T-helper 17 cell (primary cell): ENCODE measurements around the gene ITPR1. TPM values are rescaled to one million over a fixed set of nuclear protein-coding genes. Genes with fewer than 3 reads are reported as not detected.
A peak's percentile ranks its signal among the peaks of the same experiment; 100 is the strongest.
"Not testable (repeated sequence)": the region's sequence is repeated elsewhere in the genome, so short reads cannot be mapped to it uniquely, and the experiment has no call there.

Source experiments
- ATAC-seq: fragments of 150-1000 bp; cut with Tn5 transposase; 2 replicates; pipeline ENCODE4 v1.10.0; 2021; ENCODE audit warnings: mild to moderate bottlenecking, moderate library complexity
- DNase-seq, 3 donors: peaks; one replicate each; pipeline versions ENCODE4 v3.0.0 to v3.0.0-alpha.2; 2020 to 2021
- H3K9me3 ChIP-seq: one replicate; pipeline ENCODE4 v1.7.0; 2013; ENCODE audit warnings: low read length, mild to moderate bottlenecking; ENCODE audit not compliant: control insufficient read depth, poor library complexity, severe bottlenecking
- H3K27ac Mint-ChIP-seq: one replicate; pipeline ENCODE4 v1.8.0; 2022; ENCODE audit warnings: mild to moderate bottlenecking, moderate library complexity, mixed read lengths
- H3K27me3 Mint-ChIP-seq: one replicate; pipeline ENCODE4 v1.8.0; 2022; ENCODE audit warnings: mixed read lengths
- H3K36me3 Mint-ChIP-seq: one replicate; pipeline ENCODE4 v1.8.0; 2022; ENCODE audit warnings: low read depth, mixed read lengths
- H3K4me1 Mint-ChIP-seq: one replicate; pipeline ENCODE4 v1.8.0; 2022; ENCODE audit warnings: mild to moderate bottlenecking, mixed read lengths
- H3K4me3 Mint-ChIP-seq: one replicate; pipeline ENCODE4 v1.8.0; 2022; ENCODE audit warnings: mild to moderate bottlenecking, moderate library complexity, mixed read lengths
- total RNA-seq, 4 donors: library from RNA in 2 of 4; stranded (reverse) in 2 of 4; gene quantifications; one replicate each; pipeline ENCODE4 v1.2.3 and lab custom pipeline; 2022 to 2026

ITPR1 gene
- total RNA-seq, 2 donors from 2014 or later: 92.0 to 102 TPM

DNA sequence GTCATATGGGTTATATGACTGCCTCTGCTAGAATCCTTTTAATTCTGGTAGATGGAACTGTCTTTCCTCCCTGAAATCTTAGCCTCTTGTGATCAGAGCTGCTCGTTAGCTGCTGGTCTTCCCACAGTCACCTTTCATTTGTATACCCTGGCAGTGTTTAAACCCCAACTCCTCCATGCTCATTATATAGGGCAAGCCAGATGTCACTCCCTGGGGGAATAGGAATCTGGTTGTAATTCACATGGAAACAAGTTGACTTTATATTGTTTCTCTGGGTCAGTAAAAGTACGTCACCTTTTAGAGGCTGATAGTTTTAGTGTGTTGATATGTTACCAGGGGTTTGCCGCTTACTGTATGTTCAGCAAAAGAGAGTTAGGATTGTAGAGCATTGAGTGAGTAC, 103.5 kb downstream of the ITPR1 start:
- ATAC-seq: no peak
- H3K4me3 Mint-ChIP-seq: no peak overlapping the region
- no peaks in the 10 kb centered on the region for H3K27me3 Mint-ChIP-seq
- peaks cover 2% of the 10 kb centered on the region for H3K9me3 ChIP-seq
- peak overlapping the region; percentile 21 for H3K27ac Mint-ChIP-seq
- peaks cover 2% of the 10 kb centered on the region for H3K36me3 Mint-ChIP-seq
- peaks cover 43% of the 10 kb centered on the region for H3K4me1 Mint-ChIP-seq
- DNase-seq: no peak

- ATAC-seq (no peak), DNase-seq (no peak)
- Mint-ChIP-seq H3K27ac (peak overlapping the region; percentile 21), H3K36me3 (peaks cover 2% of the 10 kb centered on the region), H3K4me3 (no peak overlapping the region), H3K27me3 (no peaks in the 10 kb centered on the region), H3K4me1 (peaks cover 42% of the 10 kb centered on the region)
- peaks cover 2% of the 10 kb centered on the region for H3K9me3 ChIP-seq
These were observed 104.2 kb downstream of the ITPR1 start for GRCh38 chr3:4597208-4597985.

DNA sequence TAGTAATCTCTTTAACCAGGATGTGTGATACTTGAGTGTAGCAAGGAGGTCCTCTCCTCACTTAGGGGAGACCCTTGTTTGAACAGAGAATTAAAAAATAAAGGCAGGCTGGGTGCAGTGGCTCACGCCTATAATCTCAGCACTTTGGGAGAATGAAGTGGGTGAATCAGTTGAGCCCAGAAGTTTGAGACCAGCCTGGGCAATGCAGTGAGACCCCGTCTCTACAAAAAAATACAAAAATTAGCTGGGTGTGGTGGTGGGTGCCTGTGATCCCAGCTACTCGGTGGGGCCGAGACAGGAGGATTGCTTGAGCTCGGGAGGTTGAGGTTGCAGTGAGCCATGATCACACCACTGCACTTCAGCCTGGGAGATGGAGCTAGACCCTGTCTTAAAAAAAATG, 105.1 kb downstream of the ITPR1 start:
- H3K27me3 Mint-ChIP-seq, H3K36me3 Mint-ChIP-seq, DNase-seq, H3K9me3 ChIP-seq, ATAC-seq, H3K4me3 Mint-ChIP-seq: not testable (repeated sequence)
- Mint-ChIP-seq H3K4me1 (peaks cover 45% of the 10 kb centered on the region), H3K27ac (peak overlapping the region; percentile 81)

- DNase-seq (no peak), ATAC-seq (no peak)
- Mint-ChIP-seq H3K36me3 (peaks cover 1% of the 10 kb centered on the region), H3K4me1 (peaks cover 43% of the 10 kb centered on the region), H3K27me3 (no peaks in the 10 kb centered on the region), H3K27ac (no peak overlapping the region), H3K4me3 (no peak overlapping the region)
- H3K9me3 ChIP-seq: peaks cover 2% of the 10 kb centered on the region
These were observed 106.5 kb downstream of the ITPR1 start for GRCh38 chr3:4599612-4600011.

DNA sequence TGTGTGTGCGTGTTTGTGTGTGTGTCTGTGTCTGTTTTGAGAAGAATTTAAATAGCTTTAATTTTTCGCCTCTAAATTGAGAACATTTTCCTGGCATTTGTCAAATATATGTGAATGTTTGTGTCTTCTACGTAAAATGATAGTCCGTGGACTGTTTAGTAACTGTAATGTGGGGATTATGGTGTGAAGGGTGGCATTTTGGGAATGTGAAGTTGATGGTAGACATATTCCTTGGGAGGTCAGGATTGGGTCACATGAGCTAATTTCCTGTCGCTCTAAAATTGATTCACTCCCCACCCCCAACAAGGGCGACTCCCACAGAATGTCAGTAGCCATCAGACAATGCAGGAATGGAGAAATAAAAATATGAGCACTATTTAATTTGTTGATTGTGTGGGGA, 107.3 kb downstream of the ITPR1 start:
- H3K36me3 Mint-ChIP-seq: no peaks in the 10 kb centered on the region
- H3K27me3 Mint-ChIP-seq: no peaks in the 10 kb centered on the region
- ATAC-seq (no peak), DNase-seq (no peak)
- H3K4me1 Mint-ChIP-seq: peaks cover 39% of the 10 kb centered on the region
- no peak overlapping the region for H3K27ac Mint-ChIP-seq
- H3K4me3 Mint-ChIP-seq: no peak overlapping the region
- H3K9me3 ChIP-seq: peaks cover 2% of the 10 kb centered on the region

- no peak overlapping the region for H3K27ac Mint-ChIP-seq
- ATAC-seq (no peak), DNase-seq (no peak)
- H3K9me3 ChIP-seq: peaks cover 2% of the 10 kb centered on the region
- H3K27me3 Mint-ChIP-seq: no peaks in the 10 kb centered on the region
- peaks cover 39% of the 10 kb centered on the region for H3K4me1 Mint-ChIP-seq
- no peak overlapping the region for H3K4me3 Mint-ChIP-seq
- H3K36me3 Mint-ChIP-seq: no peaks in the 10 kb centered on the region
These were observed 108.7 kb downstream of the ITPR1 start for GRCh38 chr3:4601892-4602291.

DNA sequence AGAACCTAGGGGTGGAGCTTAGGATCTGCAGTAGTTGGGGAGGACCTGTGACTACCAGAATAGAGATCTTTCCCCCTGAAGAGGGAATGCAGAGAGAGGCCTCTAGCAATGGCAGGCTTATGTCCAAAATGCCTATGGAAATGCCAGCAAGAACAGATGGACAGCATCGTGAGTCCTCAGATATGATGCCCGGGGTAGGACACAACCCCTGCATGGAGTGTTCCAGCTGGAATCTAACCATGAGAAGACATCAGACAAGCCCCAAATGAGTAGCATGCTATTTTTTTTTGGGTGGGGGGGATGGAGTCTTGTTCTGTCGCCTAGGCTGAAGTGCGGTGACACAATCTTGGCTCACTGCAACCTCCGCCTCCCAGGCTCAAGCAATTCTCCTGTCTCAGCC, 111.5 kb downstream of the ITPR1 start:
- no peaks in the 10 kb centered on the region for H3K27me3 Mint-ChIP-seq
- no peak for ATAC-seq
- H3K27ac Mint-ChIP-seq: peak overlapping the region; percentile 32
- H3K36me3 Mint-ChIP-seq: no peaks in the 10 kb centered on the region
- H3K9me3 ChIP-seq: peaks cover 2% of the 10 kb centered on the region
- no peak for DNase-seq
- no peak overlapping the region for H3K4me3 Mint-ChIP-seq
- H3K4me1 Mint-ChIP-seq: peaks cover 36% of the 10 kb centered on the region

GRCh38 chr3:4606911-4607310, 113.8 kb downstream of the ITPR1 start:
- no peak overlapping the region for H3K4me3 Mint-ChIP-seq
- no peaks in the 10 kb centered on the region for H3K9me3 ChIP-seq
- ATAC-seq (no peak), DNase-seq (no peak)
- no peaks in the 10 kb centered on the region for H3K27me3 Mint-ChIP-seq
- peaks cover 31% of the 10 kb centered on the region for H3K4me1 Mint-ChIP-seq
- no peak overlapping the region for H3K27ac Mint-ChIP-seq
- H3K36me3 Mint-ChIP-seq: peaks cover 2% of the 10 kb centered on the region

GRCh38 chr3:4613366-4613765, 120.2 kb downstream of the ITPR1 start:
- Mint-ChIP-seq H3K4me3 (no peak overlapping the region), H3K27ac (no peak overlapping the region), H3K27me3 (no peaks in the 10 kb centered on the region), H3K4me1 (peaks cover 13% of the 10 kb centered on the region), H3K36me3 (peaks cover 4% of the 10 kb centered on the region)
- no peak for ATAC-seq
- DNase-seq: no peak
- H3K9me3 ChIP-seq: no peaks in the 10 kb centered on the region

DNA sequence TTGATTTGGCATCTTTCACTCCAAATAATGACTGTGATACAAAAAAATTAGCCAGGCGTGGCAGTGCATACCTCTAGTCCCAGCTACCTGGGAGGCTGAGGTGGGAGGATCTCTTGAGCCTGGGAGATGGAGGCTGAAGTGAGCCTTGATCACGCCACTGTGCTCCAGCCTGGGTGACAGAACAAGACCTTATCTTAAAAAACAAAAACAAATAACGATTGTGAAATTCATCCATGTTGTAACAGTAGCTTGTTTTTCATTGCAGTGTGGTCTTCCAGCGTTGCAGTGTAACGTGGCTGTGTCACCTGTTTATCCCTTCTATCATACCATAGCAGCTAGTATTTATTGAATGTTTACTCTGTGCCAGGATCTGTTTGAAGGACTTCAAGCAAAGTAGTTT, 120.9 kb downstream of the ITPR1 start:
- H3K4me1 Mint-ChIP-seq: peaks cover 16% of the 10 kb centered on the region
- peaks cover 4% of the 10 kb centered on the region for H3K36me3 Mint-ChIP-seq
- DNase-seq: no peak
- H3K27me3 Mint-ChIP-seq: no peaks in the 10 kb centered on the region
- H3K9me3 ChIP-seq: no peaks in the 10 kb centered on the region
- no peak overlapping the region for H3K4me3 Mint-ChIP-seq
- ATAC-seq: no peak
- no peak overlapping the region for H3K27ac Mint-ChIP-seq

- Mint-ChIP-seq H3K36me3 (peaks cover 6% of the 10 kb centered on the region), H3K27ac (no peak overlapping the region), H3K27me3 (no peaks in the 10 kb centered on the region), H3K4me3 (no peak overlapping the region), H3K4me1 (peaks cover 16% of the 10 kb centered on the region)
- DNase-seq: no peak
- no peak for ATAC-seq
- H3K9me3 ChIP-seq: no peaks in the 10 kb centered on the region
These were observed 121.8 kb downstream of the ITPR1 start for GRCh38 chr3:4614927-4615326.

- ATAC-seq (no peak), DNase-seq (no peak)
- H3K9me3 ChIP-seq: no peaks in the 10 kb centered on the region
- Mint-ChIP-seq H3K4me1 (peaks cover 16% of the 10 kb centered on the region), H3K36me3 (peaks cover 5% of the 10 kb centered on the region), H3K27me3 (no peaks in the 10 kb centered on the region), H3K4me3 (no peak overlapping the region), H3K27ac (no peak overlapping the region)
These were observed 122.6 kb downstream of the ITPR1 start for GRCh38 chr3:4615750-4616149.

DNA sequence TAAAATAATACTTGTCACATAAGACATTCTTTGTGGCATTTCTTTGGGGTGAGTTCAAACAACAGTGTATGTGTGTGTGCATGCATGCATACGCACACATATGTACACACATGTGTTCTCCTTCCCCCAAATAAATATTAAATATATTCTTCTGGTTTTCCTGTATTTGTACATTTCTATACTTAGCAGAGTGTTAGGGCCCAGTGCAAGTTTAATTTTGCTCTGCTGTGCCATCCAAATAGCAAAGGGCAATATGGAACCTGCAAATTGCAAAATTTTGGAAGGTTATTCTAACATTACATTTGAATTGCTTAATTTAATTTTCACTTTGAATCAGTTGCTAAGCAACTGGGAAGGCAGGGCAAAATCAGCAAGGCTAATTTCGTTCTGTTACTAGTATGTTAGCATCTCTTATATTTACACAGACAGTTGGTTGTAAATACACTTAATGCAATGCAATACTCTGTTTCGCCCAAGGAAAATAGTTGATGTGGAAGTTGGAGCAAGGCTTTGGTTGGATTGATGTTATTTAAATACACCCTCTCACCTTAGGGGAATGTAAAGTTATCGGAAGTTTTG, 130.4 kb downstream of the ITPR1 start:
- Mint-ChIP-seq H3K27me3 (no peaks in the 10 kb centered on the region), H3K27ac (no peak overlapping the region), H3K4me1 (peaks cover 12% of the 10 kb centered on the region), H3K4me3 (no peak overlapping the region), H3K36me3 (peaks cover 6% of the 10 kb centered on the region)
- H3K9me3 ChIP-seq: no peaks in the 10 kb centered on the region
- ATAC-seq (no peak), DNase-seq (no peak)
